Stimulated activated CD4-positive, alpha-beta T cell treated with anti-CD3 and anti-CD28 coated beads, Interleukin-1b, Interleukin-23, amount 100 ng/mL, for 24 hours (primary cell): ENCODE results near the gene TMEM219.
"Not testable (repeated sequence)": the region's sequence is repeated elsewhere in the genome, so short reads cannot be mapped to it uniquely, and the experiment has no call there.

ENCODE experiments used
- DNase-seq, 4 experiments: peaks; one replicate each; pipeline ENCODE4 v3.0.0-alpha.2; 2020; ENCODE audit warnings: low read depth in 4 of 4, low spot score in 1 of 4

The TMEM219 gene

DNA sequence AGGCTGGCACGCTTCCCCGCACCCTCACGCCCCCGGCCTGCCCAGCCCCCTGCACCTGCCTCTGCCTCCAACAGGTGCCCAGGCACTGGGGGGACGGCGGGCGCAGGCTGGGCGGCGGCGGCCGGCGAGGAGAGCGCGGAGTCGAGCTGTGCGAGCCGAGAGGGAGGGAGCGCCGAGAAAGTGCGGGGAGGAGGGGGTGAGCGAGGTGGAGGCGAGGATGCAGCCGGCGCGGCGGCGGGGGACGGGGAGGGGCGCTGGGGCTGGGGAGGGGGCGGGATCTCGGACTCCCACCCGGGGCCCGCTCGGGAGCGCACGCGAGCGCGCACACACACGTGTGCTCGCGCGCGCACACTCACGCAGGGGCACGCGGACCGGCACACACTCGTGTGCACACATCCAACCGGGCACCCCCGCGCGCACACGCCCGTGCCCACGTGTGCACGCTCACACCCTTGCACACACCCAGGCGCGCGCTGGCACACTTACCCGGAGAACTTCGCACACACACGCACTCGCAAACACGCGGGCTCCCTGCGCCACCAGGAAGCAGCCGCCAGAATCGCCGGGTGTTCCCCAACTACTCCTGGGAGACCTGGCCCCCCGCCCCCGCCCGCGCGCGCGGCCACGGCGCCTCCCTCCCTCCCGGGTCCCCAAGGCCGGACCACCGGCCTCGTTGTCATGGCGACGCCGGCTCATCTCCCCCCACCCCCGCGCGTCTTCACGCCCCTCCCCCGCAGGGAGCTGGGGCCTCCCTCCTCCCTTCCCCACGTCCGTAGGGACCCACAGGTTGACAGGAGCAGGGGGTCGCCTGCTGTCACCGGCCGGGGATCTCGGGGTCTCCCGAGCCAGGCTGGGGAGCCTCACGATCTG, 49.2 kb downstream of the TMEM219 start, which contains the start of gene DOC2A:
TSS of gene DOC2A (minus strand) at position 184 of the 870 bp plus-strand sequence. CDS start 805 bp downstream, outside the sequence.
- peak in 1 of 4 experiments; percentile 31 for DNase-seq

DNA sequence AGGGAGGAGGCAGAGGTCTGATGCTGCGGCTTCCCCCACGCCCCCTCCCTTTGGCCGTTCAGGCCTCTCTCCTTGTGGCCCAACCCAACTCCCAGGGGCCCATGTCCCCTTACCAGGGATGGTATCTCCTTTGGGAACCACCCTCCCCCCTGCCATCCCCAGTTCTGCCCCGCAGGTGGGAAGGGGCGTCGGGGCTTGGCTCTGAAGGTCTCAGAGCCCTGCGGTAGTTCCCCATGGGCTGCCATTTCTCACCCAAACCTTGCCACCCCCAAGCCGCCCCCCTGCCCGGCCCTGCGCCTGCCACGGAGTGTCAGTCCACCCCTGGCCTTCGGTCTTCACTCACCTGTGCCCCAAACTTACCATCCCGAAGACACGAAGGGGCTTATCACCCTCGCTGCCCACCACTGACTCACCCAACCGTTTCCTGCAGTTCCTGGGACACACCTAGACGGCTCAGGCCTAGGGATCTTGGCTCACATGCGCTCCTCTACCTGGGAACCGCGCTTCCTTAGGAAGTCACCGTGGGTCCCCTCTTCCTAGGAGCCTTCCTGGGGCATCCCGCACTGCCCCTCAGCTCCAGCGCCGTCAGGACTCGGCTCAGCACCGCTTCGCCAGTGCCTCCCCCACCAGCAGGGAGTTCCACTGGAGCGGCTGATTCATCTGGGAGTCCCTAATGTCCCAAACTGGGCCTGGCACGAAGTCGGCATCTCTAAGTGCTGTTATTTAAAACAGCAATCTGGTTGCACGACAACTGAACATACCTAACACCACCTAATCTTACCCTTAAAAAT, 50.0 kb downstream of the TMEM219 start:
- no peak for DNase-seq

DNA sequence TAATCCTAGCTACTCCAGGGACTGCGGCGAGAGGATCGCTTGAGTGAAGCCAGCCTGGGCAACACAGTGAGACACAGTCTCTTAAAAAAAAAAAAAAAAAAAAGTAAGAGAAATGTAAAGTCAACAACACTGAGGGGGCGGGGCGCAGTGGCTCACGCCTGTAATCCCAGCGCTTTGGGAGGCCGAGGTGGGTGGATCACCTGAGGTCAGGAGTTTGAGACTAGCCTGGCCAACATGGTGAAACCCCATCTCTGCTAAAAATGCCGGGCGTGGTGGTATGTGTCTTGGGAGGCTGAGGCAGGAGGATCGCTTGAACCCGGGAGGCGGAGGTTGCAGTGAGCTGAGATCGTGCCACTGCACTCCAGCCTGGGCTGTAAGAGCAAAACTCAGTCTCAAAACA, 50.7 kb downstream of the TMEM219 start:
- not testable (repeated sequence) for DNase-seq

- not testable (repeated sequence) for DNase-seq
Observed at GRCh38 chr16:30015450-30015849, 53.6 kb downstream of the TMEM219 start.

- DNase-seq = no peak
Observed at GRCh38 chr16:30016555-30017276, 54.8 kb downstream of the TMEM219 start.

DNA sequence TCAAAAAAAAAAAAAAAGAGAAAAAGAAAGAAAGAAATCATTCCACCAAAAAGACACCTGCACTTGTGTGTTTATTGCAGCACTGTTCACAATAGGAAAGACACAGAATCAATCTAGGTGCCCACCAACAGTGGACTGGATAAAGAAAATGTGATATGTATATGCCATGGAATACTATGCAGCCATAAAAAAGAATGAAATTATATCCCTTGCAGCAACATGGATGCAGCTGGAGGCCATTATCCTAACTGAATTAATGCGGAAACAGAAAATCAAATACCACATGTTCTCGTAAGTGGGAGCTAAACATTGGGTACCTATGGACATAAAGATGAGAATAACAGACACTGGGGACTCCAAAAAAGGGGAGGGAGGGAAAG, 55.4 kb downstream of the TMEM219 start:
- DNase-seq = no peak

DNA sequence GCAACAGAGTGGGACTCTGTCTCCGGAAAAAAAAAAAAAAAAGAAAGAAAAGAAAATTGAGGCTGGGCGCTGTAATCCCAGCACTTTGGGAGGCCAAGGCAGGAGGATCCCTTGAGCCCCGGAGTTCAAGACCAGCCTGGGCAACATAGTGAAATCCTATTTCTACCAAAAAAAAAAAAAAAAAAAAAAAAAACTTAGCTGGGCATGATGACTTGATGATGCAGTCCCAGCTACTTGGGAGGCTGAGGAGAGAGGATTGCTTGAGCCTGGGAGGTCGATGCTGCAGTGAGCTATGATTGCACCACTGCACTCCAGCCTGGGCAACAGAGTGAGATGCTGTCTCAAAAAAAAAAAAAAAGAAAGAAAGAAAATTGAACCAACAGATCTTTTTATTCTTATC, 56.1 kb downstream of the TMEM219 start:
- DNase-seq = not testable (repeated sequence)

DNA sequence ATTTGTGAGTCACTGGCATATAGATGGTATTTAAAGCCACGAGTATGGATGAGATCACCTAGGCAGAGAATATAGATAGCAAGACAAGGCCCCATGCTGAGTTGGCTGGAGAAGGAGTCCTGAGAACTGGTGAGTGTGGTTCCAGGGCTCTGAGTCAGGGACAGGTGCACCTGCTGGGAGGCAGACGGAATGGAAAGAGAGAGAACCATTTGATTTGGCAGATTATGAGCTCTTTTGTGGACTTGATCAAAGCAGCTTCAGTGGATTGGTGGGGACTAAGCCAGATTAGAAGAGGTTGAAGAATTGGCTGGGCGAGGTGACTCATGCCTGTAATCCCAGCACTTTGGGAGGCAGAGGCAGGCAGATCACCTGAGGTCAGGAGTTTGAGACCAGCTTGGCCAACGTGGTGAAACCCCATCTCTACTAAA, 56.9 kb downstream of the TMEM219 start:
- DNase-seq = no peak
